HG02938 (cell line): ENCODE data around the gene SRP68.
A peak's percentile ranks its signal among the peaks of the same experiment; 100 is the strongest.

Experiments
- ATAC-seq: cut with Tn5 transposase; IDR thresholded peaks from one replicate; pipeline ENCODE4 v1.9.1; 2021; ENCODE audit warnings: mild to moderate bottlenecking, moderate library complexity; ENCODE audit not compliant: unreplicated experiment

The SRP68 gene

DNA sequence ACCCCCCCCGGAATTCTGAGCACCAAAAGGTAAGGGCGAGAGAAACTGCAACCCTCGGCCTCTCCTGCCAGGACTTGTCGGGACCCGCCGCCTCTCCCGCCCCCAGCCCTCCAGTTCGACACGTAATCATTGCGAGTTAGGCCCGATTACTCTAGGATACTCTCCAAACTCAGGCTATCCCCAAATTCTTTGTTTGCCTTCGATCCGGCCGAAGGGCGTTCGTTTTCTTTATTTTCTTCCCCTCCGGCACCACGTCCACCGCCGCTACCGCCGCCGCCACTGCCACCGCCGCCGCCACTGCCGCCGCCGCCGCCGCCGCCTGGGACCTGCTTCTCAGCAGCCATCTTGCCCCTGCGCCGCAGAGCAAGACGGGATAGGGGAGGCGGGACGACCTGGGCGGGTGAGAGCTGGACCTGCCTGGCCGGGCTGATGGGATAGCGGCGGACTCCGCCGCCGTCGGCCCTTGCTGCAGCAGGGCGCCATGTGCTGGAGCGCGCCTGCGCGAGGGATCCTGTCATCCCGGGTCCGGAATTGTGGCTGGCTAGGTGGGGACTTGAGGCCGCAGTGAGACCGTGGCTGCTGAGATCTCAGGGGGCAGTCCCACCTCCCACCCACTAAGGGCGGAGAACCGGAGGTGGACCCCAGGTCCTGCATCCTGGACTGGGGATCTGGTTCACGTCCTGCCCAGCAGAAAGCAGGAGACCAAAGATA is at the start of gene SRP68:
SRP68 (minus strand) TSS at position 370 of the 711 bp plus-strand sequence; CDS start at position 344, 26 bp downstream.
- ATAC-seq = peak; percentile 70

GRCh38 chr17:76121932-76122430 is 49.7 kb upstream of the SRP68 start:
- no peak for ATAC-seq

GRCh38 chr17:76120658-76121008 is 48.3 kb upstream of the SRP68 start:
- ATAC-seq = no peak

- ATAC-seq = no peak
Measured at GRCh38 chr17:76119409-76120371, 47.4 kb upstream of the SRP68 start.

DNA sequence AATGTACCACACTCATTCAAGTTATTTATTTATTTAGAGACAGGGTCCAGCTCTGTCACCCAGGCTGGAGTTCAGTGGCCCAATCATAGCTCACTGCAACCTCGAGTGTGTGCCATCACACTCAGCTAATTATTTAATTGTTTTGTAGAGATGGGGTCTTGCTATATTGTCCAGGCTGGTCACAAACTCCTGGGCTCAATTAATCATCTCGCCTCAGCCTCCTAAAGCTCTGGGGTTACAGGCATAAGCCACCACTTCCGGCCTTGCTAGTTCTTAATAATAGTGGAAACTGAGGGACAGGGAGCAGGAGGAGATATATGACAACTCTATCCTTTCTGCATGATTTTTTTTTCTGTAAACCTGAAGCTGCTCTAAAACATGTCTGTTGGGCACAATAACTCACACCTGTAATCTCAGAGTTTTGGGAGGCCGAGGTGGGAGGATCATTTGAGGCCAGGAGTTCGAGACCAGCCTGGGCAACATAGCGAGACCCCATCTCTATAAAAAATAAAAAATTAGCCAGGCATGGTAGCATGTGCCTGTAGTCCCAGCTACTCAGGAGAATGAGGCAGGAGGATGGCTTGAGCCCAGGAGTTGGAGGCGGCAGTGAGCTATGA is 42.9 kb upstream of the SRP68 start:
- ATAC-seq = no peak

DNA sequence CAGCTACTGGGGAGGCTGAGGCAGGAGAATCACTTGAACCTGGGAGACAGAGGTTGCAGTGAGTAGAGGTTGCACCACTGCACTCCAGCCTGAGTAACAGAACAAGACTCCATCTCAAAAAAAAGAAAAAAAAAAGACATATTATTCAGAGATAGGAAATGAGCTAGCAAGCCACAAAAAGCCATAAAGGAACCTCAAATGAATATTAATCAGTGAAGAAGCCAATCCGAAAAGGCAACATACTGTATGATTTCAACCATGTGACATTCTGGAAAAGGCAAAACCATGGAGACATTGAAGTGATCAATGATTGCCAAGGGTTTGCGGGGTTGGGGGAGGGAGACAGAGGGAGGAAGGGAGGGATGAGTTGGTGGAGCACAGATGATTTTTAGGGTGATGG is 39.6 kb upstream of the SRP68 start:
- ATAC-seq = no peak

DNA sequence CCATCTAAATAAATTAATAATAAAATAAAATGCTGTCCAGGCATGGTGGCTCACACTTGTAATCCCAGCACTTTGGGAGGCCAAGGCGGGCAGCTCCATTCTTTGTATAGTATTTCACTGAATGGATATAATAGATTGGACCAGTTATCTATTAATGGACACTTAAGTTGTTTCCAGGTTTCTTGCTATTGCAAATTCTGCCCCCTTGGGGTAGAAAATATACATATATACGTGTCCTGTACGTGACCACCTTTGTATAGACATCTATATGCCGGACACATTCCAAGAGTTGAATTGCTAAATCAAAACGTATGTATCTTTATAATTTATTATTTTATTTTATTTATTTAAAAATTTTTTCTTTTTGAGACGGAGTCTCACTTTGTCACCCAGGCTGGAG is 35.2 kb upstream of the SRP68 start:
- no peak for ATAC-seq

- ATAC-seq = no peak
Measured at GRCh38 chr17:76106703-76107102, 34.4 kb upstream of the SRP68 start.

DNA sequence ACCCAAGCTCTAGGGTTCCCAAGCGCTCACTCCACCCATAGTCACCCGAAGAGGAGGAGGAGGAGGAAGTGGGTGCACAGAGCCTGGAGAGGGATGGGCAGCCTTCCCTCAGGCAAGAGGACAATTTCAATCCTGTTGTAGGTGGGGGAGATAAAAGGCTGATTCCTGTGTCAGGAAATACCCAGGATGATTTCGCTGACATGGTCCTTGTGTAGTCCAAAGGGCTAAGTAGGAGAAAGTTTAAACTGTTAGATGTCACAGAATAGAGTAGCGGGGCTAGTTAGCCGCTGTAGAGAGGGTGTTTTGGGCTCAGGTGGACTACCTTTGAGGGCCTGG is 32.5 kb upstream of the SRP68 start:
- no peak for ATAC-seq

- ATAC-seq = no peak
Measured at GRCh38 chr17:76104140-76104895, 32.0 kb upstream of the SRP68 start.

GRCh38 chr17:76103274-76104139 is 31.2 kb upstream of the SRP68 start, which contains the start of gene EXOC7:
EXOC7 (minus strand) TSS chr17:76103787; CDS start chr17:76103692, 95 bp downstream.
- ATAC-seq = peak; percentile 75

GRCh38 chr17:76102944-76103273 is 30.6 kb upstream of the SRP68 start:
- peak; percentile 14 for ATAC-seq

DNA sequence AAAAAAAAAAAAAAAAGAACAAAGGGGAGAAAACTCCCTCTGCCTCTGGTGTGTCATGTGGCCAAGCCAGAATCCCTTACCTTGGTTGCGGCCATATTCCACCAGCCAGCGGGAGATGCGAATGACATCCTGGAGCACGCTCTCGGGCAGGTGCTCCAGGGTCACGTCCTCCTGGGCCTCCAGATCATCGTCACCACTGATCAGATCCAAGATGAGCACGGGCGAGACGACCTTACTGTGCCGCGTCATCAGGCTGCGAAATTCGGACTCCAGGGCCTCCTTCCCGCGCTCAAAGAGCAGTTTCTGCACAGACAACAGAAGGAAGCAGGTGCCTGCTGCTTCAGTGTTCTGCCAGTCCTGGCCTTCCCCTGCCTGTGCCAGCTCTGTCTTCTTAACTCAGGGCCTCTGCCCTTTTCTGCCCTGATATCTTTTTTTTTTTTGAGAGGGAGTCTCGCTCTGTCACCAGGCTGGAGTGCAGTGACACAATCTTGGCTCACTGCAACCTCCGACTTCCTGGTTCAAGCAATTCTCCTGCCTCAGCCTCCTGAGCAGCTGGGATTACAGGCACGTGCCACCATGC is 25.5 kb upstream of the SRP68 start:
- ATAC-seq = no peak

DNA sequence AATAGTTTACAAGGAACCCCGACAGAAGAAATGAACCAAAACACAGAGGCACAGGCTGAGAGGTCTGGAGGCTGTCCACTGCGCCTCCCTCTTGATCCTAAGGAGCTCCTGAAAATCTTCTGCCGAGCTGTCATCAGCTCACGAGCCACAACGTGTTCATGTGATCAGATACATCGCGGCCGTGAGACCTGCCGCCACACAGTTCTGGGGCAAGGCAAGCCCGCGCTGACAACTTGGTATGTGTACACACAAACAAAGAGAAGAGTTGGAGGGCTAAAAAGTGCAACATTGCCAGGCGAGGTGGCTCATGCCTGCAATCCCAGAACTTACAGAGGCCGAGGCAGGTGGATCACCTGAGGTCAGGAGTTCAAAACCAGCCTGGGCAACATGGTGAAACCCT is 23.6 kb upstream of the SRP68 start:
- no peak for ATAC-seq

- ATAC-seq = no peak
Measured at GRCh38 chr17:76094046-76094445, 21.7 kb upstream of the SRP68 start.

DNA sequence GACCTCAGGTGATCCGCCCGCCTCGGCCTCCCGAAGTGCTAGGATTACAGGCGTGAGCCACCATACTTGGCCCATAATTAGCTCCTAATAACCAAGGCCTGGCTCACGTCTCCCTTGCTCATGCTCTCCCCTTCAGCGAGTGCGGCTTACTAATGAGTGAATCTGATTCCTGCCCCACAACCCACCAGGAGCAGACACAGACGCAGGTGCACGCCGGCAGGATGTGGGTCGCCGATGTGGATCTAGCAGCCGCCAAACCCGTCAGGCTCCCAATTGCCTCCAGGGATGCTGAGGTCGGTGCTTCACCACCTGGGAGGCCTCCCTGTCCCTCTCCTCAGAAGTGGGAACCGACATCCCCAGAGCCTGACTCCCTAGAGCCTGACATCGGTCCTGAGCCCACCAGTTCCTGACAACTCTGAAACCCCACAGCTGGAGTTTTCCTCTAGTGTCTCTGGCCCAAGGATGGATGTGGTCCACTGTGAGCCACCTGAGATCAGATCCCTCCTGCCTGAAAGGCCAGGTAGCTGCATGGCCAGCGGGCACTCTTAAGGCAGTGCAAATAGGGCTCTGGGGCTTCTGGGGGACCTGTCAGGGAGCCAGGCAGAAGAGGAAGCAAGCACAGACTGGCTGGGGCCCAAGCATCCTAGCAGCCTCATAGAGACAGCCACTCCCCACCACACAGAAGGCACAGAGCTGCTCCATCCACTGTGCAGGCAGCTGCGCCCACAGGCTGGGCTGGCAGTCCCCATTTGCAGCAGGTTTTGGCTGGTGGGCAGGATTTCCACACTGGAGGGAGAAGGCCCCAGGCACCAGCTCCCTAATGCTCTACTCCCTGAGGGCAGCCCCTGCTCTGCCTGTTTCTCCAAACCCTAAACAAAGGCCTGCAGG is 20.5 kb upstream of the SRP68 start:
- ATAC-seq = no peak

DNA sequence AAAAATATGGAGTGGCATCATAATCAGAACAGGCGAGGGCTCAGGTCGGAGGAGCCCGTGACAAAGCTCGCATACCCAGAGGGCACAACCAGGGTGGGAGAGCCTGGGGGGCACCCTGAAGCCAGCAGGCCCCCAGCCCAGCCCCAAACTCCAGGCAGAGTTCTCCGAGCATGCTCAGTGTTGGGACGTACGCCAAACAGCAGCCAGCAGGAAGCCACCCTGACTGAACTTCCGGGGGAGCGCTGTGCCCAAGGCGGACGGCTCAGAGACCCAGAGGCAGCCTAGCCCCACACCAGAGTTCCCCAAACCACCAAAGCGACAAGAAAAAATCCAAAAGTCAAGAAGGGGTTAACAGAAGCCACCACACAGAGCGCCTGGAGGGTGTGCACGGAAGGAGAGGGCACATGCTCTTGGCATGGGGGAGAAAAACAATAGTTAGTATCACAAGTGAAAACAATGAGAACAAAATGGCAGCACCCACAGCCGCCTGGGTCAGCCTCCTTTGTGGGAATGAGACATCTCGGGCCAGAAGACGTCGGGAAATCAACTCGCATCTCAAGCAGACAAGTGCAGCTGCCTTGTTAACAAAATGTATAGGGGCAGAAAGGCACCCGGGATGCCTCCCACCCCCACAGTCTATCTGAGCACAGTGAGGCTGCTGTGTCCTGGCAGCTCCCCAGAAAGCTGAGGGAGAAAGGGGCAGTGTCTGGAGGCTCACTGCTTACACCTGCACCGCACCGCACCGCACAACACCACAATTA is 19.4 kb upstream of the SRP68 start:
- ATAC-seq = no peak
